Smooth muscle cell (in vitro differentiated cells): ENCODE measurements around the gene FNDC11. TPM values are rescaled to one million over a fixed set of nuclear protein-coding genes. Genes with fewer than 3 reads are reported as not detected.

Source experiments
- DNase-seq: peaks from one replicate; lab custom pipeline; 2025; ENCODE audit not compliant: unreplicated experiment; lab: John Stamatoyannopoulos, UW
- H2AFZ ChIP-seq: fragments of 200-600 bp; sonication (generic); 2 replicates; pipeline ENCODE4 v1.6.0; 2016; ENCODE audit warnings: antibody characterized with exemption, low read depth, mild to moderate bottlenecking
- H3F3A ChIP-seq: fragments of 200-600 bp; sonication (generic); 2 replicates; pipeline ENCODE4 v1.6.0; 2017; ENCODE audit warnings: antibody characterized with exemption, low read depth
- H3K27ac ChIP-seq: fragments of 200-600 bp; sonication (generic); 2 replicates; pipeline ENCODE4 v1.5.1; 2016; ENCODE audit warnings: low read depth, mild to moderate bottlenecking
- H3K27me3 ChIP-seq: fragments of 200-600 bp; sonication (generic); 2 replicates; pipeline ENCODE4 v1.6.1; 2016; ENCODE audit warnings: low read depth, mild to moderate bottlenecking
- H3K36me3 ChIP-seq: fragments of 200-600 bp; sonication (generic); 2 replicates; pipeline ENCODE4 v1.5.1; 2016; ENCODE audit warnings: low read depth
- H3K4me1 ChIP-seq: fragments of 200-600 bp; sonication (generic); 2 replicates; pipeline ENCODE4 v1.5.1; 2016; ENCODE audit warnings: low read depth
- H3K4me2 ChIP-seq: fragments of 200-600 bp; sonication (generic); 2 replicates; pipeline ENCODE4 v1.6.0; 2016; ENCODE audit warnings: mild to moderate bottlenecking
- H3K4me3 ChIP-seq: fragments of 200-600 bp; sonication (generic); 2 replicates; pipeline ENCODE4 v1.5.1; 2016; ENCODE audit warnings: mild to moderate bottlenecking
- H3K79me2 ChIP-seq: fragments of 200-600 bp; sonication (generic); 2 replicates; pipeline ENCODE4 v1.6.0; 2016; ENCODE audit warnings: low read depth, mild to moderate bottlenecking
- H3K9ac ChIP-seq: fragments of 200-600 bp; sonication (generic); 2 replicates; pipeline ENCODE4 v1.6.0; 2016; ENCODE audit warnings: low read depth
- H3K9me3 ChIP-seq: fragments of 200-600 bp; sonication (generic); replicated peaks from 2 replicates; pipeline ENCODE4 v1.5.1; 2016; ENCODE audit warnings: low read depth
- H4K20me1 ChIP-seq: fragments of 200-600 bp; sonication (generic); 2 replicates; pipeline ENCODE4 v1.6.0; 2016; ENCODE audit warnings: low read depth
- CTCF ChIP-seq: fragments of 200-600 bp; sonication (generic); IDR thresholded peaks from 2 replicates; pipeline ENCODE4 v1.5.1; 2017; ENCODE audit warnings: borderline replicate concordance, mild to moderate bottlenecking, antibody characterized with exemption; ENCODE audit not compliant: insufficient read depth, poor library complexity, severe bottlenecking
- WGBS: methylation state at CpG from one replicate; pipeline ENCODE4 v1.1.7; 2016; ENCODE audit warnings: low lambda C conversion rate; 5-methylcytosine and 5-hydroxymethylcytosine counted together
- polyA plus RNA-seq: library from polyadenylated mRNA; unstranded; fragments of >200 nt; fragmentation: Nextera tagmentation; extraction: Ambion mirVana; gene quantifications from 2 replicates; pipeline ENCODE4 v1.2.1, GENCODE V29; 2016
- total RNA-seq: library from RNA; depleted of rRNA; stranded (reverse); fragments of >200 nt; gene quantifications from 2 replicates; pipeline ENCODE4 v1.2.3, GENCODE V29; 2014

FNDC11 gene
- total RNA-seq (0.72 and 2.5 TPM in 2 replicates), polyA plus RNA-seq (2.2 and 3.6 TPM in 2 replicates)

- Histone ChIP-seq H3K9ac (peak within 1 kb of the TSS; percentile 93), H3K4me2 (peak within 1 kb of the TSS; percentile 100), H3K27me3 (no peaks in the 10 kb centered on the region), H3K4me1 (peaks cover 8% of the 10 kb centered on the region), H3K79me2 (no peaks in the 10 kb centered on the region), H3K27ac (peak within 1 kb of the TSS; percentile 67), H3K4me3 (peak within 1 kb of the TSS; percentile 87), H3K36me3 (no peaks in the 10 kb centered on the region), H3K9me3 (no peaks in the 10 kb centered on the region), H2AFZ (peak within 1 kb of the TSS; percentile 84), H3F3A (peaks cover 18% of the 10 kb centered on the region), H4K20me1 (no peaks in the 10 kb centered on the region)
- WGBS: 2% methylated on average over 9 of the region's 34 CpGs
- peak; percentile 65 for DNase-seq
- no peak for TF ChIP-seq CTCF
Measured at GRCh38 chr20:63553933-63554290, at the start of gene FNDC11. TSS of gene FNDC11 (plus strand) at chr20:63554159. CDS start at chr20:63555664, 1,505 bp downstream.

GRCh38 chr20:63504642-63505041 is 49.3 kb upstream of the FNDC11 start:
- 91% methylated on average over 9 of the region's 9 CpGs for WGBS
- H2AFZ ChIP-seq: no peak overlapping the region

DNA sequence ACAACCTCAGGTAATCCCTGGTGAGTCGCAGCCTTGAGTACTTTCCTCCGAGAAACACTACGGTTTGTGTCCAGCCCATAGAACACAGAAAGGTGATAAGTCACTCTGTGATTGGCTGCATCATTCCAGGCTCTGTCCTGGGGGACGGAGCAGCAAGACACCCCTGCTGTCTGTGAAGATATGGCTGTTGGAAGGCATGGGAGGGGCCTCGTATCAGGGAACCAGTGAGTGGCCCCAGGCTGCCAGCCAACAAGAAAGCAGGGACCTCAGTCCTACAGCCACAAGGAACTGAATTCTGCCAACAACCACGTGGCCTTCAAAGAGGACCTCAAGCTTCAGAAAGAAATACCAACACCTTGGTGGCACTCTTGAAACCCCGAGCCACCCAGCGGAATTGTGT is 48.7 kb upstream of the FNDC11 start:
- Histone ChIP-seq H3K27ac (no peak overlapping the region), H3K36me3 (no peaks in the 10 kb centered on the region), H4K20me1 (no peaks in the 10 kb centered on the region), H3K9me3 (no peaks in the 10 kb centered on the region), H3F3A (no peaks in the 10 kb centered on the region), H3K79me2 (no peaks in the 10 kb centered on the region), H3K4me1 (no peaks in the 10 kb centered on the region), H3K9ac (no peak overlapping the region), H2AFZ (no peak overlapping the region), H3K27me3 (no peaks in the 10 kb centered on the region), H3K4me3 (no peak overlapping the region), H3K4me2 (no peak overlapping the region)
- no peak for DNase-seq
- TF ChIP-seq CTCF: no peak
- WGBS: 88% methylated on average over 8 of the region's 8 CpGs

More at GRCh38 chr20:63504642-63505041, 49.3 kb upstream of the FNDC11 start:
- H3K9me3 ChIP-seq: no peaks in the 10 kb centered on the region
- peaks cover 6% of the 10 kb centered on the region for H3K27me3 ChIP-seq
- H3K79me2 ChIP-seq: no peaks in the 10 kb centered on the region
- H3K9ac ChIP-seq: no peak overlapping the region
- H3F3A ChIP-seq: no peaks in the 10 kb centered on the region
- no peaks in the 10 kb centered on the region for H4K20me1 ChIP-seq
- no peaks in the 10 kb centered on the region for H3K4me1 ChIP-seq
- H3K36me3 ChIP-seq: no peaks in the 10 kb centered on the region
- H3K27ac ChIP-seq: no peak overlapping the region
- no peak for TF ChIP-seq CTCF
- H3K4me3 ChIP-seq: no peak overlapping the region
- H3K4me2 ChIP-seq: no peak overlapping the region
- no peak for DNase-seq

- Histone ChIP-seq H3K36me3 (no peaks in the 10 kb centered on the region), H3K4me3 (no peak overlapping the region), H3K9me3 (no peaks in the 10 kb centered on the region), H3K9ac (no peak overlapping the region), H3K27me3 (no peaks in the 10 kb centered on the region), H2AFZ (no peak overlapping the region), H4K20me1 (no peaks in the 10 kb centered on the region), H3K4me1 (no peaks in the 10 kb centered on the region), H3F3A (no peaks in the 10 kb centered on the region), H3K79me2 (no peaks in the 10 kb centered on the region), H3K27ac (no peak overlapping the region), H3K4me2 (no peak overlapping the region)
- WGBS: 94% methylated on average over 12 of the region's 12 CpGs
- TF ChIP-seq CTCF: no peak
- no peak for DNase-seq
Measured at GRCh38 chr20:63505723-63506122, 48.2 kb upstream of the FNDC11 start.
